IPS-NIHi11 (cell line): ENCODE results near the gene RNF114.
"Not testable (repeated sequence)": the region's sequence is repeated elsewhere in the genome, so short reads cannot be mapped to it uniquely, and the experiment has no call there.

Experiments
- DNase-seq: peaks from one replicate; pipeline ENCODE4 v3.0.0; 2012; ENCODE audit warnings: mixed read lengths, low spot score

RNF114 gene

GRCh38 chr20:49985617-49986016 is 49.4 kb downstream of the RNF114 start:
- no peak for DNase-seq

- DNase-seq = no peak
Measured at GRCh38 chr20:49986049-49986448, 49.9 kb downstream of the RNF114 start.

- no peak for DNase-seq
Measured at GRCh38 chr20:49987015-49987867, 51.0 kb downstream of the RNF114 start.

GRCh38 chr20:49987868-49988690 is 51.9 kb downstream of the RNF114 start:
- DNase-seq = no peak

- DNase-seq = peak; percentile 17
Measured at GRCh38 chr20:49989234-49990065, 53.3 kb downstream of the RNF114 start.

- no peak for DNase-seq
Measured at GRCh38 chr20:49990271-49990720, 54.1 kb downstream of the RNF114 start.

- no peak for DNase-seq
Measured at GRCh38 chr20:49993301-49993751, 57.1 kb downstream of the RNF114 start.

- DNase-seq = no peak
Measured at GRCh38 chr20:49995586-49995985, 59.4 kb downstream of the RNF114 start.

- DNase-seq = not testable (repeated sequence)
Measured at GRCh38 chr20:49998478-49999188, 62.4 kb downstream of the RNF114 start.

GRCh38 chr20:49999329-49999728 is 63.1 kb downstream of the RNF114 start:
- DNase-seq = no peak

GRCh38 chr20:50000548-50001222 is 64.5 kb downstream of the RNF114 start:
- DNase-seq = not testable (repeated sequence)

- no peak for DNase-seq
Measured at GRCh38 chr20:50001784-50002311, 65.7 kb downstream of the RNF114 start.

- no peak for DNase-seq
Measured at GRCh38 chr20:50003253-50003656, 67.1 kb downstream of the RNF114 start.
